WTC11 (cell line): ENCODE measurements around the gene SP7. TPM values are rescaled to one million over a fixed set of nuclear protein-coding genes. Genes with fewer than 3 reads are reported as not detected.
"Not testable (repeated sequence)": the region's sequence is repeated elsewhere in the genome, so short reads cannot be mapped to it uniquely, and the experiment has no call there.

Source experiments
- ATAC-seq: fragments of 200-7000 bp; cut with Tn5 transposase; 2 replicates; pipeline ENCODE4 v1.10.0; 2021; ENCODE audit warnings: mild to moderate bottlenecking, moderate library complexity
- CTCF ChIA-PET: fragments of 300-600 bp; sonication (Branson Sonifier 250); formaldehyde crosslinking; loops from one replicate; lab custom pipeline; 2021; ENCODE audit warnings: antibody characterized with exemption; lab: Charles Lee
- POLR2A ChIA-PET: fragments of 350-600 bp; sonication (Branson Sonifier 250); formaldehyde crosslinking; loops from one replicate; lab custom pipeline; 2021; ENCODE audit warnings: antibody characterized with exemption; lab: Charles Lee
- DNase-seq: peaks from one replicate; pipeline ENCODE4 v3.0.0; 2021; ENCODE audit warnings: low spot score
- H3K27ac Mint-ChIP-seq: 2 replicates; pipeline ENCODE4 v1.8.0; 2021; ENCODE audit warnings: mixed read lengths
- H3K27me3 Mint-ChIP-seq: 2 replicates; pipeline ENCODE4 v1.8.0; 2021; ENCODE audit warnings: low read depth, mild to moderate bottlenecking, moderate library complexity, mixed read lengths
- H3K36me3 Mint-ChIP-seq: 2 replicates; pipeline ENCODE4 v1.8.0; 2021; ENCODE audit warnings: mixed read lengths
- H3K4me1 Mint-ChIP-seq: 2 replicates; pipeline ENCODE4 v1.8.0; 2022; ENCODE audit warnings: mixed read lengths
- H3K4me3 Mint-ChIP-seq: 2 replicates; pipeline ENCODE4 v1.8.0; 2021; ENCODE audit warnings: mild to moderate bottlenecking, moderate library complexity, mixed read lengths
- H3K9me3 Mint-ChIP-seq: 2 replicates; pipeline ENCODE4 v1.8.0; 2021; ENCODE audit warnings: mixed read lengths
- ETV6 ChIP-seq: sonication (generic); formaldehyde crosslinking; IDR thresholded peaks from 2 replicates; pipeline ENCODE4 v1.8.1; 2022; ENCODE audit warnings: mild to moderate bottlenecking, missing genetic modification reagents
- GTF2I ChIP-seq: fragments of 250-450 bp; sonication (Bioruptor Pico); conservative IDR thresholded peaks from 2 replicates; pipeline ENCODE4 v1.4.0; 2021; ENCODE audit warnings: mild to moderate bottlenecking
- IRF2 ChIP-seq: sonication (generic); formaldehyde crosslinking; IDR thresholded peaks from 2 replicates; pipeline ENCODE4 v1.8.0; 2022; ENCODE audit warnings: low read depth, missing genetic modification reagents, borderline replicate concordance
- NFYB ChIP-seq: sonication (generic); formaldehyde crosslinking; conservative IDR thresholded peaks from 2 replicates; pipeline ENCODE4 v1.8.0; 2022; ENCODE audit warnings: low read depth, missing genetic modification reagents
- SMAD3 ChIP-seq: sonication (generic); formaldehyde crosslinking; IDR thresholded peaks from 2 replicates; pipeline ENCODE4 v1.8.0; 2022; ENCODE audit warnings: missing genetic modification reagents, mild to moderate bottlenecking, borderline replicate concordance
- TCF7 ChIP-seq: sonication (generic); formaldehyde crosslinking; IDR thresholded peaks from 2 replicates; pipeline ENCODE4 v1.8.0; 2022; ENCODE audit warnings: mild to moderate bottlenecking, low read depth, missing genetic modification reagents, moderate library complexity
- TP53 ChIP-seq: sonication (generic); formaldehyde crosslinking; IDR thresholded peaks from 2 replicates; pipeline ENCODE4 v1.8.1; 2023; ENCODE audit warnings: mild to moderate bottlenecking, missing genetic modification reagents
- ZNF396 ChIP-seq: fragments of 250-450 bp; sonication (Bioruptor Pico); IDR thresholded peaks from 2 replicates; pipeline ENCODE4 v1.8.0; 2021; ENCODE audit warnings: mild to moderate bottlenecking, moderate library complexity, borderline replicate concordance
- ZNF423 ChIP-seq: fragments of 250-450 bp; sonication (Bioruptor Pico); IDR thresholded peaks from 2 replicates; pipeline ENCODE4 v2.1.2; 2022; ENCODE audit warnings: mild to moderate bottlenecking, moderate library complexity
- ZNF671 ChIP-seq: fragments of 250-450 bp; sonication (Bioruptor Pico); IDR thresholded peaks from 2 replicates; pipeline ENCODE4 v1.8.0; 2021; ENCODE audit warnings: mild to moderate bottlenecking
- ZSCAN18 ChIP-seq: fragments of 250-450 bp; sonication (Bioruptor Pico); IDR thresholded peaks from 2 replicates; pipeline ENCODE4 v2.1.2; 2022; ENCODE audit warnings: mild to moderate bottlenecking, moderate library complexity
- total RNA-seq: library from RNA; stranded (reverse); gene quantifications from 3 replicates; pipeline ENCODE4 v1.2.3, GENCODE V29; 2021
- TF ChIP-seq, protein P1 (sequence below): sonication (generic); formaldehyde crosslinking; IDR thresholded peaks from 2 replicates; pipeline ENCODE4 v1.8.0; 2023; ENCODE audit warnings: missing genetic modification reagents
- TF ChIP-seq, protein P2 (sequence below): sonication (generic); formaldehyde crosslinking; conservative IDR thresholded peaks from 2 replicates; pipeline ENCODE4 v1.8.1; 2023; ENCODE audit warnings: mild to moderate bottlenecking, low read depth, missing genetic modification reagents, moderate library complexity
- TF ChIP-seq, protein P3 (sequence below): sonication (generic); formaldehyde crosslinking; IDR thresholded peaks from 2 replicates; pipeline ENCODE4 v1.8.0; 2022; ENCODE audit warnings: mild to moderate bottlenecking, missing genetic modification reagents
- TF ChIP-seq, protein P4 (sequence below): sonication (generic); formaldehyde crosslinking; conservative IDR thresholded peaks from 2 replicates; pipeline ENCODE4 v1.8.1; 2022; ENCODE audit warnings: mild to moderate bottlenecking, missing genetic modification reagents
- TF ChIP-seq, protein P5 (sequence below): sonication (generic); formaldehyde crosslinking; IDR thresholded peaks from 2 replicates; pipeline ENCODE4 v1.8.0; 2022; ENCODE audit warnings: mild to moderate bottlenecking, missing genetic modification reagents
- TF ChIP-seq, protein P6 (sequence below): sonication (generic); formaldehyde crosslinking; IDR thresholded peaks from 2 replicates; pipeline ENCODE4 v1.8.1; 2022; ENCODE audit warnings: low read depth, mild to moderate bottlenecking, moderate library complexity, missing genetic modification reagents, borderline replicate concordance

SP7 gene
- total RNA-seq, 1 experiment from 2014 or later: 0.09 TPM

DNA sequence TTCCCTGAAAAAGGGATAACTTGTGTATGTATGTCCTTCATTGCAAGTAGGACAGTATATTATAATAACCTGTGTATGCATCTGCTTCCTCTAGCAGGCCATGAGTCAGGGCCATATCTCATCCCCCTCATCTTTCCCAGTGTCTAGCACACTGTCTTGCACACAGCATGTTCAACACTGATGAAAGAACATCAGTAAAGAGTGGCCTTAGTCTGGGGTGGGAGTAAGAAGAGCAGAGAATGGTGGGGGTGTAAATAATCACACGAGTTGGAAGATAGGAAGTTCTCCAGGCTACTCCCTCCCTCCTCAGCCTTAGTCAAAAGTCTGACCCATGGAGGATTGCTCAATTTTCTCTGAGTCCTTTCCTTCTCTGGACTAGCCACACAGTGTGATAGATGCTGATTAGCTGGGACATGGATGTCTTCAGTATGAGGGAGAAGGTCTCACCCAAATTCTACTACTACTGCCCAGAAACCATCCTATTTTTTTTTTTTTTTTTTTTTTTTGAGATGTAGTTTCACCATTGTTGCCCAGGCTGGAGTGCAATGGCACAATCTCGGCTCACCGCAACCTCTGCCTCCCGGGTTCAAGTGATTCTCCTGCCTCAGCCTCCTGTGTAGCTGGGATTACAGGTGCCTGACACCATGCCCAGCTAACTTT lies 29.2 kb upstream of the SP7 start:
- no peak overlapping the region for H3K4me3 Mint-ChIP-seq
- H3K4me1 Mint-ChIP-seq: peaks cover 2% of the 10 kb centered on the region; the same call in 1 of the 2 replicates
- no peak for TF ChIP-seq SMAD3 (CRISPR knock-in tag)
- TF ChIP-seq TP53 (CRISPR knock-in tag): no peak
- TF ChIP-seq, protein P1, sequence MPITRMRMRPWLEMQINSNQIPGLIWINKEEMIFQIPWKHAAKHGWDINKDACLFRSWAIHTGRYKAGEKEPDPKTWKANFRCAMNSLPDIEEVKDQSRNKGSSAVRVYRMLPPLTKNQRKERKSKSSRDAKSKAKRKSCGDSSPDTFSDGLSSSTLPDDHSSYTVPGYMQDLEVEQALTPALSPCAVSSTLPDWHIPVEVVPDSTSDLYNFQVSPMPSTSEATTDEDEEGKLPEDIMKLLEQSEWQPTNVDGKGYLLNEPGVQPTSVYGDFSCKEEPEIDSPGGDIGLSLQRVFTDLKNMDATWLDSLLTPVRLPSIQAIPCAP (CRISPR knock-in tag): no peak
- TF ChIP-seq, protein P2, sequence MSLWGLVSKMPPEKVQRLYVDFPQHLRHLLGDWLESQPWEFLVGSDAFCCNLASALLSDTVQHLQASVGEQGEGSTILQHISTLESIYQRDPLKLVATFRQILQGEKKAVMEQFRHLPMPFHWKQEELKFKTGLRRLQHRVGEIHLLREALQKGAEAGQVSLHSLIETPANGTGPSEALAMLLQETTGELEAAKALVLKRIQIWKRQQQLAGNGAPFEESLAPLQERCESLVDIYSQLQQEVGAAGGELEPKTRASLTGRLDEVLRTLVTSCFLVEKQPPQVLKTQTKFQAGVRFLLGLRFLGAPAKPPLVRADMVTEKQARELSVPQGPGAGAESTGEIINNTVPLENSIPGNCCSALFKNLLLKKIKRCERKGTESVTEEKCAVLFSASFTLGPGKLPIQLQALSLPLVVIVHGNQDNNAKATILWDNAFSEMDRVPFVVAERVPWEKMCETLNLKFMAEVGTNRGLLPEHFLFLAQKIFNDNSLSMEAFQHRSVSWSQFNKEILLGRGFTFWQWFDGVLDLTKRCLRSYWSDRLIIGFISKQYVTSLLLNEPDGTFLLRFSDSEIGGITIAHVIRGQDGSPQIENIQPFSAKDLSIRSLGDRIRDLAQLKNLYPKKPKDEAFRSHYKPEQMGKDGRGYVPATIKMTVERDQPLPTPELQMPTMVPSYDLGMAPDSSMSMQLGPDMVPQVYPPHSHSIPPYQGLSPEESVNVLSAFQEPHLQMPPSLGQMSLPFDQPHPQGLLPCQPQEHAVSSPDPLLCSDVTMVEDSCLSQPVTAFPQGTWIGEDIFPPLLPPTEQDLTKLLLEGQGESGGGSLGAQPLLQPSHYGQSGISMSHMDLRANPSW (CRISPR knock-in tag): no peak
- no peak for TF ChIP-seq TCF7
- no peak for TF ChIP-seq ZNF671 (CRISPR knock-in tag)
- TF ChIP-seq NFYB (CRISPR knock-in tag): no peak
- TF ChIP-seq GTF2I (CRISPR knock-in tag): no peak
- H3K36me3 Mint-ChIP-seq: no peaks in the 10 kb centered on the region
- no peaks in the 10 kb centered on the region for H3K27me3 Mint-ChIP-seq
- ChIA-PET POLR2A (no interaction called here), CTCF (interaction anchor here (1.2 to 2.3 kb wide), 2 partner anchors 20 to 44 kb away, joined by 6 to 8 read pairs; partner anchors contain the start of gene AAAS)
- no peaks in the 10 kb centered on the region for H3K9me3 Mint-ChIP-seq
- DNase-seq (no peak), ATAC-seq (no peak)
- no peak overlapping the region for H3K27ac Mint-ChIP-seq

GRCh38 chr12:53361638-53362037 lies 25.5 kb upstream of the SP7 start:
- ChIA-PET CTCF (interaction anchor here (1.5 kb wide), 2 partner anchors 9 to 40 kb away, joined by 5 to 6 read pairs; partner anchors contain the start of gene AAAS), POLR2A (interaction anchor here (0.6 kb wide), 1 partner anchor 41 kb away, joined by 3 read pairs; no protein-coding TSS in a partner anchor)
- not testable (repeated sequence) for H3K4me1 Mint-ChIP-seq, DNase-seq, H3K27ac Mint-ChIP-seq, H3K9me3 Mint-ChIP-seq, ATAC-seq, H3K4me3 Mint-ChIP-seq, H3K27me3 Mint-ChIP-seq, H3K36me3 Mint-ChIP-seq

GRCh38 chr12:53358836-53359419 lies 22.8 kb upstream of the SP7 start:
- H3K9me3 Mint-ChIP-seq: no peaks in the 10 kb centered on the region

More at GRCh38 chr12:53358836-53359419, 22.8 kb upstream of the SP7 start:
- TF ChIP-seq NFYB (CRISPR knock-in tag): no peak
- TF ChIP-seq IRF2 (CRISPR knock-in tag): no peak
- TF ChIP-seq TP53 (CRISPR knock-in tag): no peak
- TF ChIP-seq ZNF423: no peak
- TF ChIP-seq, protein P3, sequence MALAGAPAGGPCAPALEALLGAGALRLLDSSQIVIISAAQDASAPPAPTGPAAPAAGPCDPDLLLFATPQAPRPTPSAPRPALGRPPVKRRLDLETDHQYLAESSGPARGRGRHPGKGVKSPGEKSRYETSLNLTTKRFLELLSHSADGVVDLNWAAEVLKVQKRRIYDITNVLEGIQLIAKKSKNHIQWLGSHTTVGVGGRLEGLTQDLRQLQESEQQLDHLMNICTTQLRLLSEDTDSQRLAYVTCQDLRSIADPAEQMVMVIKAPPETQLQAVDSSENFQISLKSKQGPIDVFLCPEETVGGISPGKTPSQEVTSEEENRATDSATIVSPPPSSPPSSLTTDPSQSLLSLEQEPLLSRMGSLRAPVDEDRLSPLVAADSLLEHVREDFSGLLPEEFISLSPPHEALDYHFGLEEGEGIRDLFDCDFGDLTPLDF (CRISPR knock-in tag): no peak
- no peak for TF ChIP-seq ETV6 (CRISPR knock-in tag)
- TF ChIP-seq, protein P4, sequence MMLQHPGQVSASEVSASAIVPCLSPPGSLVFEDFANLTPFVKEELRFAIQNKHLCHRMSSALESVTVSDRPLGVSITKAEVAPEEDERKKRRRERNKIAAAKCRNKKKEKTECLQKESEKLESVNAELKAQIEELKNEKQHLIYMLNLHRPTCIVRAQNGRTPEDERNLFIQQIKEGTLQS (CRISPR knock-in tag): no peak
- no peak for TF ChIP-seq ZNF671 (CRISPR knock-in tag)
- no peak for TF ChIP-seq TCF7
- TF ChIP-seq, protein P5, sequence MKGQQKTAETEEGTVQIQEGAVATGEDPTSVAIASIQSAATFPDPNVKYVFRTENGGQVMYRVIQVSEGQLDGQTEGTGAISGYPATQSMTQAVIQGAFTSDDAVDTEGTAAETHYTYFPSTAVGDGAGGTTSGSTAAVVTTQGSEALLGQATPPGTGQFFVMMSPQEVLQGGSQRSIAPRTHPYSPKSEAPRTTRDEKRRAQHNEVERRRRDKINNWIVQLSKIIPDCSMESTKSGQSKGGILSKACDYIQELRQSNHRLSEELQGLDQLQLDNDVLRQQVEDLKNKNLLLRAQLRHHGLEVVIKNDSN (CRISPR knock-in tag): no peak
- TF ChIP-seq ZNF396 (CRISPR knock-in tag): no peak
- TF ChIP-seq, protein P6, sequence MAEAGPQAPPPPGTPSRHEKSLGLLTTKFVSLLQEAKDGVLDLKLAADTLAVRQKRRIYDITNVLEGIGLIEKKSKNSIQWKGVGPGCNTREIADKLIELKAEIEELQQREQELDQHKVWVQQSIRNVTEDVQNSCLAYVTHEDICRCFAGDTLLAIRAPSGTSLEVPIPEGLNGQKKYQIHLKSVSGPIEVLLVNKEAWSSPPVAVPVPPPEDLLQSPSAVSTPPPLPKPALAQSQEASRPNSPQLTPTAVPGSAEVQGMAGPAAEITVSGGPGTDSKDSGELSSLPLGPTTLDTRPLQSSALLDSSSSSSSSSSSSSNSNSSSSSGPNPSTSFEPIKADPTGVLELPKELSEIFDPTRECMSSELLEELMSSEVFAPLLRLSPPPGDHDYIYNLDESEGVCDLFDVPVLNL: no peak
- TF ChIP-seq ZSCAN18 (CRISPR knock-in tag): no peak
- H3K36me3 Mint-ChIP-seq: no peaks in the 10 kb centered on the region
- DNase-seq: no peak
- POLR2A ChIA-PET: no interaction called here
- H3K27me3 Mint-ChIP-seq: no peaks in the 10 kb centered on the region
- ATAC-seq: no peak
- no peaks in the 10 kb centered on the region for H3K4me1 Mint-ChIP-seq
- CTCF ChIA-PET: no interaction called here
- no peak overlapping the region for H3K27ac Mint-ChIP-seq
- H3K4me3 Mint-ChIP-seq: no peak overlapping the region
